WTC11 (cell line): Measurements from ENCODE around the gene ZMIZ1.

Experiments used
- JUN ChIP-seq: sonication (generic); formaldehyde crosslinking; IDR thresholded peaks from 2 replicates; pipeline ENCODE4 v1.8.0; 2023; ENCODE audit warnings: mild to moderate bottlenecking, missing genetic modification reagents
- NFYB ChIP-seq: sonication (generic); formaldehyde crosslinking; conservative IDR thresholded peaks from 2 replicates; pipeline ENCODE4 v1.8.0; 2022; ENCODE audit warnings: low read depth, missing genetic modification reagents
- SP1 ChIP-seq: sonication (generic); formaldehyde crosslinking; conservative IDR thresholded peaks from 2 replicates; pipeline ENCODE4 v1.8.1; 2022; ENCODE audit warnings: missing genetic modification reagents
- ZBTB21 ChIP-seq: sonication (generic); formaldehyde crosslinking; IDR thresholded peaks from 2 replicates; pipeline ENCODE4 v1.8.1; 2023; ENCODE audit warnings: mild to moderate bottlenecking, missing genetic modification reagents, borderline replicate concordance
- TF ChIP-seq, protein P1 (sequence below): fragments of 200-600 bp; IDR thresholded peaks from 2 replicates; pipeline ENCODE4 v1.8.0; 2022; ENCODE audit warnings: antibody characterized with exemption
- TF ChIP-seq, protein P2 (sequence below): fragments of 250-450 bp; sonication (Bioruptor Pico); IDR thresholded peaks from 2 replicates; pipeline ENCODE4 v2.1.2; 2022; ENCODE audit warnings: mild to moderate bottlenecking, moderate library complexity

DNA sequence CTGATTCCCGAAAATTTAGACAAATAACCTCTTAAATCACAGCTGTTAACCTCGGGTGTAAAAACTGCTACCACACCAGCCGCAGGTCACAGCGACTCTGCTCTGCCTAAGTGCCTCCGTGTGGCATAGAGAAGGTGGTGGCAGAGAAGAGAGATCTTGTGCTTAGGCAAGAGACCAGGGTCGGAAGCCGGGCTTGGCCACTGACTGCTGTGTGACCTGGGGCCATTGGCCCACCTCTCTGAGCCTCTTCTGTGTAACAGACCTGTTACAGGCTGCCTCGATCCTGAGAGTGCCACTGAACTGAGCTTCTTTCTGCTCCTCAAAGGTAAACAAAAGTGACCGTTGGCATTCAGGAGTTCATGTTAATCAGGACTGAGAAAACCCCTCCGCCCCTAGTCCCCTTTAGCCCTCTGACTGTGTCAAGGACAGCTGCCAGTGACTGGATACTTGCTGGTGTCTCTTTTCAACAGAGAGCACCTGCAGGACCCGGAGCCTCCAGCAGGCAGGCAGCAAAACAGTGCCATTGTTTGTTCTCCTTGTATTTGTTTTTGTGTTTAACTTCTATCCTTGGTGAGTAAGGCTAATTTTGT lies 36.5 kb downstream of the ZMIZ1 start:
- TF ChIP-seq SP1 = no peak
- no peak for TF ChIP-seq ZBTB21 (CRISPR knock-in tag)
- TF ChIP-seq, protein P1, sequence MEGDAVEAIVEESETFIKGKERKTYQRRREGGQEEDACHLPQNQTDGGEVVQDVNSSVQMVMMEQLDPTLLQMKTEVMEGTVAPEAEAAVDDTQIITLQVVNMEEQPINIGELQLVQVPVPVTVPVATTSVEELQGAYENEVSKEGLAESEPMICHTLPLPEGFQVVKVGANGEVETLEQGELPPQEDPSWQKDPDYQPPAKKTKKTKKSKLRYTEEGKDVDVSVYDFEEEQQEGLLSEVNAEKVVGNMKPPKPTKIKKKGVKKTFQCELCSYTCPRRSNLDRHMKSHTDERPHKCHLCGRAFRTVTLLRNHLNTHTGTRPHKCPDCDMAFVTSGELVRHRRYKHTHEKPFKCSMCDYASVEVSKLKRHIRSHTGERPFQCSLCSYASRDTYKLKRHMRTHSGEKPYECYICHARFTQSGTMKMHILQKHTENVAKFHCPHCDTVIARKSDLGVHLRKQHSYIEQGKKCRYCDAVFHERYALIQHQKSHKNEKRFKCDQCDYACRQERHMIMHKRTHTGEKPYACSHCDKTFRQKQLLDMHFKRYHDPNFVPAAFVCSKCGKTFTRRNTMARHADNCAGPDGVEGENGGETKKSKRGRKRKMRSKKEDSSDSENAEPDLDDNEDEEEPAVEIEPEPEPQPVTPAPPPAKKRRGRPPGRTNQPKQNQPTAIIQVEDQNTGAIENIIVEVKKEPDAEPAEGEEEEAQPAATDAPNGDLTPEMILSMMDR = no peak
- TF ChIP-seq, protein P2, sequence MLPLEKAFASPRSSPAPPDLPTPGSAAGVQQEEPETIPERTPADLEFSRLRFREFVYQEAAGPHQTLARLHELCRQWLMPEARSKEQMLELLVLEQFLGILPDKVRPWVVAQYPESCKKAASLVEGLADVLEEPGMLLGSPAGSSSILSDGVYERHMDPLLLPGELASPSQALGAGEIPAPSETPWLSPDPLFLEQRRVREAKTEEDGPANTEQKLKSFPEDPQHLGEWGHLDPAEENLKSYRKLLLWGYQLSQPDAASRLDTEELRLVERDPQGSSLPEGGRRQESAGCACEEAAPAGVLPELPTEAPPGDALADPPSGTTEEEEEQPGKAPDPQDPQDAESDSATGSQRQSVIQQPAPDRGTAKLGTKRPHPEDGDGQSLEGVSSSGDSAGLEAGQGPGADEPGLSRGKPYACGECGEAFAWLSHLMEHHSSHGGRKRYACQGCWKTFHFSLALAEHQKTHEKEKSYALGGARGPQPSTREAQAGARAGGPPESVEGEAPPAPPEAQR (CRISPR knock-in tag) = no peak
- no peak for TF ChIP-seq NFYB (CRISPR knock-in tag)
- no peak for TF ChIP-seq JUN
